Spleen (tissue), 11 donors: Measurements from ENCODE around the gene ACAD11. TPM values are rescaled to one million over a fixed set of nuclear protein-coding genes. Genes with fewer than 3 reads are reported as not detected.

Experiments used
- DNase-seq: peaks from one replicate; pipeline ENCODE4 v3.0.0-alpha.2; 2020
- H3K27ac ChIP-seq, 8 donors: fragments of 200-600 bp; sonication (generic) in 7 of 8; 1 replicate in 4 of 8; 2 replicates in 4 of 8; pipeline versions ENCODE4 v1.5.0 to v1.8.0; 2016 to 2021; ENCODE audit warnings: inconsistent platforms in 4 of 8, mild to moderate bottlenecking in 4 of 8, moderate library complexity in 1 of 8
- H3K27me3 ChIP-seq, 7 donors: fragments of 200-600 bp; sonication (generic) in 6 of 7; replicated peaks in 1 of 7; 1 replicate in 4 of 7; 2 replicates in 3 of 7; pipeline versions ENCODE4 v1.5.0 to v1.8.0; 2016 to 2021; ENCODE audit warnings: inconsistent platforms in 3 of 7, mild to moderate bottlenecking in 1 of 7
- H3K36me3 ChIP-seq, 6 donors: fragments of 200-600 bp; sonication (generic) in 5 of 6; 1 replicate in 4 of 6; 2 replicates in 2 of 6; pipeline versions ENCODE4 v1.5.0 to v1.8.0; 2016 to 2021; ENCODE audit warnings: inconsistent platforms in 2 of 6
- H3K4me1 ChIP-seq, 6 donors: fragments of 200-600 bp; sonication (generic) in 5 of 6; 1 replicate in 3 of 6; 2 replicates in 3 of 6; pipeline versions ENCODE4 v1.5.0 to v1.8.0; 2016 to 2021; ENCODE audit warnings: inconsistent platforms in 3 of 6
- H3K4me3 ChIP-seq, 8 donors: fragments of 200-600 bp; sonication (generic) in 7 of 8; 1 replicate in 4 of 8; 2 replicates in 4 of 8; pipeline versions ENCODE4 v1.5.0 to v1.8.0; 2016 to 2021; ENCODE audit warnings: inconsistent platforms in 4 of 8, mild to moderate bottlenecking in 4 of 8, moderate library complexity in 2 of 8
- H3K9me3 ChIP-seq, 8 donors: fragments of 200-600 bp; sonication (generic) in 7 of 8; 1 replicate in 4 of 8; 2 replicates in 4 of 8; pipeline versions ENCODE4 v1.5.0 to v1.8.0; 2016 to 2021; ENCODE audit warnings: inconsistent platforms in 4 of 8
- CTCF ChIP-seq, 11 experiments: fragments of 200-600 bp in 7 of 11; fragments of 450-650 bp in 4 of 11; sonication (generic) in 4 of 11; IDR thresholded peaks in 8 of 11; conservative IDR thresholded peaks in 3 of 11; 1 replicate in 7 of 11; 2 replicates in 4 of 11; pipeline versions ENCODE4 v1.4.0 to v1.8.0; 2016 to 2021; ENCODE audit warnings: antibody characterized with exemption in 11 of 11, inconsistent platforms in 4 of 11, mild to moderate bottlenecking in 1 of 11
- POLR2A ChIP-seq, 3 donors: fragments of 450-650 bp; IDR thresholded peaks; one replicate each; pipeline ENCODE4 v1.5.1; 2017; ENCODE audit warnings: antibody characterized with exemption in 3 of 3, mild to moderate bottlenecking in 1 of 3
- POLR2AphosphoS5 ChIP-seq, 3 donors: sonication (generic); formaldehyde crosslinking; IDR thresholded peaks; one replicate each; pipeline ENCODE4 v1.5.1; 2017; ENCODE audit warnings: antibody characterized with exemption in 3 of 3
- WGBS, 5 donors: extraction: QIAGEN DNeasy Blood & Tissue Kit in 3 of 5; methylation state at CpG; one replicate each; pipeline versions ENCODE4 v1.1.5 to v1.1.7; 2013 to 2018; 5-methylcytosine and 5-hydroxymethylcytosine counted together
- intact Hi-C: fragments of 100-400 bp; cut with DNase I; formaldehyde crosslinking; loops from one replicate; pipeline ENCODE4 v1.15.0; 2023; ENCODE audit warnings: low total_unique reads
- polyA plus RNA-seq, 3 donors: library from polyadenylated mRNA; stranded (reverse); fragments of 200-250 nt; gene quantifications; one replicate each; pipeline ENCODE4 v1.2.1, GENCODE V29; 2013
- total RNA-seq, 7 donors: library from RNA; depleted of rRNA in 3 of 7; stranded (reverse); fragments of >200 nt in 3 of 7; fragmentation: NEBNext Ultra II Directional in 4 of 7; extraction: Animal tissue kit (Norgen Biotek cat#: 25700) in 4 of 7; gene quantifications; one replicate each; pipeline versions ENCODE4 v1.1.0 to v1.2.1, GENCODE V29; 2016 to 2021
- donor health status: healthy with polysubstance abuse.
- donor health status: DM: no; HTN: no; CAD: no; lungs with moderate emphysema.
- donor health status: DM: no; HTN: no; CAD: no.
- donor health status: Bipolar disorder and iron deficiency.
- donor health status: healthy.
- donor health status: DM: no; HTN: no; CAD: no.
- donor health status: DM: yes; HTN: yes; CAD: no.

The ACAD11 gene
- total and polyA plus RNA-seq, 10 donors = 6.8 to 40.0 (median 24.7) TPM

DNA sequence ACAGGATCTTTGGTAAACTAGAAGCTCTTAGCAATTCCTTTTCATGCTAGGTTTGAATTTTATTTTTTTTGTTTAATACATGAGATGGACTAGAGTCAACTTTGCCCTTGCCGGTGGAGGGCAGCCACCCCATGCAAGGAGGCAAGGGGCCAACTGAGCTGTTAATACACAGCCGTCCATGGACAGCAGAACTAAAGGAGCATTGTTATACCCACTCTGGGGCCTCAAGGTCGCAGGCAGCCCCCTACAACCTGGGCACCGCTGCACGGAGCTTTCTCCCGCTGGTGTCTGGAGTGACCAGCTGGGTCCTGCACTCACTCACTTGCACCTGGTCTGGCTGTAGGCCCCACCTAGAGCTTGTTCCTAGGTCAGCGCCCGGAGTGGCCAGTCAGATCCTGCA lies 110.4 kb downstream of the ACAD11 start:
- peaks cover 0 to under 1% (median 0%) of the 10 kb centered on the region in 6 donors for H3K36me3 ChIP-seq
- no peak overlapping the region for H3K4me3 ChIP-seq
- H3K4me1 ChIP-seq = peaks cover 0 to 15% (median 10%) of the 10 kb centered on the region in 6 donors
- H3K27ac ChIP-seq = no peak overlapping the region
- H3K9me3 ChIP-seq = peaks cover 0 to 4% (median 0%) of the 10 kb centered on the region in 8 donors
- no peaks in the 10 kb centered on the region for H3K27me3 ChIP-seq
- intact Hi-C loops = no loop called here
- no peak for TF ChIP-seq POLR2AphosphoS5 (IDR thresholded peaks at IDR 0.05)
- no peak for TF ChIP-seq CTCF (IDR thresholded peaks at IDR 0.05 in 8 of 11, conservative IDR thresholded peaks at IDR 0.05 in 3 of 11)
- no peak for TF ChIP-seq POLR2A (IDR thresholded peaks at IDR 0.05)
- DNase-seq = no peak
- WGBS, 5 donors = 92 to 97% (median 94%) methylated on average over 7 to 8 of the region's 8 CpGs

- H3K27me3 ChIP-seq = no peaks in the 10 kb centered on the region
- WGBS, 5 donors = 67 to 91% (median 81%) methylated on average over 3 of the region's 3 CpGs
- peaks cover 0 to 4% (median 0%) of the 10 kb centered on the region in 8 donors for H3K9me3 ChIP-seq
- peaks cover 0 to 26% (median 8%) of the 10 kb centered on the region in 6 donors for H3K36me3 ChIP-seq
- peaks cover 0 to 9% (median 6%) of the 10 kb centered on the region in 6 donors for H3K4me1 ChIP-seq
- intact Hi-C loops = no loop called here
- no peak overlapping the region for H3K4me3 ChIP-seq
- TF ChIP-seq POLR2AphosphoS5 (IDR thresholded peaks at IDR 0.05) (no peak), CTCF (IDR thresholded peaks at IDR 0.05 in 8 of 11, conservative IDR thresholded peaks at IDR 0.05 in 3 of 11) (no peak), POLR2A (IDR thresholded peaks at IDR 0.05) (no peak)
- no peak overlapping the region for H3K27ac ChIP-seq
- no peak for DNase-seq
Measured at GRCh38 chr3:132545471-132545870, 114.1 kb downstream of the ACAD11 start.

DNA sequence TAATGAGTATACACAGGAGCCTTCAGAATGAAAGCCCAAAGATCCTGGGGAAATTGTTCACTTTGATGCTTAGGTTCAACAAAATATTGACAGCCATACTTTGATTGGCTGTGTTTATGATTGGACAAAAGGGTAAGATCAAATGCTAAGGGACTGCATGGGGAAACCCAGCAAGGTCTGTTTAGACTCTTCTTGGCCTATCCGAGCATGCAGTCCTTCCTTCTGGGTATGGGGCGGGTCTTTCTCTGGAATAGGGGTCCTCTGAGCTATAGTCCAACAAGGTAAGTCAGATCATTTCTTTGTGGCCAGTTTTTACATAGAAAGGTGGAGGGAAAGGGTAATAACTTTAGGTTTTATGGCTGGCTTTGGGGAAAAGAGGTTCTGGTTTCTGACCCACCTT lies 115.5 kb downstream of the ACAD11 start:
- H3K36me3 ChIP-seq = peaks cover 5 to 39% (median 19%) of the 10 kb centered on the region in 6 donors
- whole genome bisulfite sequencing, 5 donors = 87 to 95% (median 93%) methylated on average over 2 of the region's 2 CpGs
- H3K27me3 ChIP-seq = no peaks in the 10 kb centered on the region
- H3K4me3 ChIP-seq = no peak overlapping the region
- H3K4me1 ChIP-seq = no peaks in the 10 kb centered on the region
- no peak for DNase-seq
- TF ChIP-seq POLR2A (IDR thresholded peaks at IDR 0.05) (no peak), POLR2AphosphoS5 (IDR thresholded peaks at IDR 0.05) (no peak), CTCF (IDR thresholded peaks at IDR 0.05 in 8 of 11, conservative IDR thresholded peaks at IDR 0.05 in 3 of 11) (no peak)
- intact Hi-C loops = no loop called here
- peaks cover 0 to 4% (median 0%) of the 10 kb centered on the region in 8 donors for H3K9me3 ChIP-seq
- no peak overlapping the region for H3K27ac ChIP-seq

GRCh38 chr3:132543011-132543739 lies 116.4 kb downstream of the ACAD11 start:
- Histone ChIP-seq H3K27me3 (no peaks in the 10 kb centered on the region), H3K36me3 (peaks cover 5 to 49% (median 26%) of the 10 kb centered on the region in 6 donors), H3K27ac (no peak overlapping the region), H3K4me1 (no peaks in the 10 kb centered on the region), H3K4me3 (no peak overlapping the region), H3K9me3 (peaks cover 0 to 4% (median 0%) of the 10 kb centered on the region in 8 donors)
- intact Hi-C loops = no loop called here
- 49 to 74% (median 64%) methylated on average over 2 of the region's 2 CpGs for WGBS, 5 donors
- no peak for DNase-seq
- no peak for TF ChIP-seq CTCF (IDR thresholded peaks at IDR 0.05 in 8 of 11, conservative IDR thresholded peaks at IDR 0.05 in 3 of 11)
- no peak for TF ChIP-seq POLR2A (IDR thresholded peaks at IDR 0.05)
- no peak for TF ChIP-seq POLR2AphosphoS5 (IDR thresholded peaks at IDR 0.05)
